GM19452 (cell line): ENCODE measurements around the gene TMEM95.
"Not testable (repeated sequence)": the region's sequence is repeated elsewhere in the genome, so short reads cannot be mapped to it uniquely, and the experiment has no call there.

Experiments used
- ATAC-seq: cut with Tn5 transposase; IDR thresholded peaks from one replicate; pipeline ENCODE4 v1.9.1; 2021; ENCODE audit not compliant: unreplicated experiment

Gene TMEM95

DNA sequence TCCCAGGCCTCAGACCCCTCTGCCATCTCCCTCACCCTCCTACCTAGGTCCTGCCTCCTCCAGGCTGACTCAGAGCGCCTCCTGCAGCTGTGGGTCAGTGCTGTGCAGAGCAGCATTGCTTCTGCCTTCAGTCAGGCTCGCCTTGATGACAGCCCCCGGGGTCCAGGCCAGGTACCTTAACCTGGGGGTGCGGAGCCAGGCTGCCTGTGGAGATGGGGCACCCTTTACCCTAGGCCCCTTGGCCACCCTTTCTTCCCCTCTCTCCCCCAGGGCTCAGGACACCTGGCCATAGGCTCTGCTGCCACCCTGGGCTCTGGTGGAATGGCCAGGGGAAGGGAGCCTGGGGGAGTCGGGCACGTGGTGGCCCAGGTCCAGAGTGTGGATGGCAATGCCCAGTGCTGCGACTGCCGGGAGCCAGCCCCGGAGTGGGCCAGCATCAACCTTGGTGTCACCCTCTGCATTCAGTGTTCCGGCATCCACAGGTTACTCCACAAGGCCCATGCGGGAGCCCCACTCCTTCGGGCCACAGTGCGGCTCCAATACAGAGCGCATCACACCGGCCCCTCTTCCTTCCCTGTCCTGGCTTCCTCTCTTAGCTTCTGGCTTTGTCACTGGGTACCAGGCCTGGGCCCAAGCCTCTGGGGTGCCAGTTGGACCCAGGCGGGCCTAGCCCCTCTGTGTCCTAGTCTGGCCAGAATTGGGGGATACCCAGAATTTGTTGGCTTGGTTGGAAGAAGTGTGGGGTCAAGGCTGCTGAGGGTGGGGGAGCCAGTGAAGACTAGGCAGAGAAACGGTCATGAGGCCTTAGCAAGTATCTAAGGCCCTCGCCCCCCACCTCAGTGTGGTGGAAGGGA lies 8.0 kb upstream of the TMEM95 start:
- no peak for ATAC-seq

DNA sequence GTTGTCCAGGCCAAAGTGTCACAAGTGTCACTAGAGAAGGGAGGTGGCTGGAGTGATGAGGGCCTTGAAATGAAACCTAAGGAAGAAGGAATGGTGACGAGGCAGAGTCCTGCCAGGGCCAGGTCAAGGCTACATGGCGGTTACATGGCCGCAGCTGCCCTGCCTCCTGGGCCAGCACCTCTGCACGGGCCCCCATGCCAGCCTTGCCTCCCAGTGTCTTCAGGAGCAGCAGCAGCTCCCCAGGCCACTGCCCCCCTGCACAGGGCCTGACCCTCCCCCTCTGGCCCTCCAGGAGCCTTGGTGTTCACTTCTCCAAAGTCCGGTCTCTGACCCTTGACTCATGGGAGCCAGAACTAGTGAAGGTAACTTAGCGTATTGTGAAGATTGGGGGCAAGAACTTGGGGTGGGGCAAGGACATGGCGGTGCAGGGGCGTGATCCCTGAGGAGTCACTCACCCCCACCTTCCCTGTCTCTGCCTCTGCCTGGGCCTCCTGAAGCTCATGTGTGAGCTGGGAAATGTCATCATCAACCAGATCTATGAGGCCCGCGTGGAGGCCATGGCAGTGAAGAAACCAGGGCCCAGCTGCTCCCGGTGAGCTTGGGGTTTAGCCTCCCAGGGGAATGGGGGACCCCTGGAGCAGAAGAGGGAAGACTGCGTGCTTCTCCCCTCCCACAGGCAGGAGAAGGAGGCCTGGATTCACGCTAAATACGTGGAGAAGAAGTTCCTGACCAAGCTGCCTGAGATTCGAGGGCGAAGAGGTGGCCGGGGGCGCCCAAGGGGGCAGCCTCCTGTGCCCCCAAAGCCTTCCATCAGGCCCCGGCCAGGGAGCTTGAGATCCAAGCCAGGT lies 7.1 kb upstream of the TMEM95 start:
- ATAC-seq = no peak

DNA sequence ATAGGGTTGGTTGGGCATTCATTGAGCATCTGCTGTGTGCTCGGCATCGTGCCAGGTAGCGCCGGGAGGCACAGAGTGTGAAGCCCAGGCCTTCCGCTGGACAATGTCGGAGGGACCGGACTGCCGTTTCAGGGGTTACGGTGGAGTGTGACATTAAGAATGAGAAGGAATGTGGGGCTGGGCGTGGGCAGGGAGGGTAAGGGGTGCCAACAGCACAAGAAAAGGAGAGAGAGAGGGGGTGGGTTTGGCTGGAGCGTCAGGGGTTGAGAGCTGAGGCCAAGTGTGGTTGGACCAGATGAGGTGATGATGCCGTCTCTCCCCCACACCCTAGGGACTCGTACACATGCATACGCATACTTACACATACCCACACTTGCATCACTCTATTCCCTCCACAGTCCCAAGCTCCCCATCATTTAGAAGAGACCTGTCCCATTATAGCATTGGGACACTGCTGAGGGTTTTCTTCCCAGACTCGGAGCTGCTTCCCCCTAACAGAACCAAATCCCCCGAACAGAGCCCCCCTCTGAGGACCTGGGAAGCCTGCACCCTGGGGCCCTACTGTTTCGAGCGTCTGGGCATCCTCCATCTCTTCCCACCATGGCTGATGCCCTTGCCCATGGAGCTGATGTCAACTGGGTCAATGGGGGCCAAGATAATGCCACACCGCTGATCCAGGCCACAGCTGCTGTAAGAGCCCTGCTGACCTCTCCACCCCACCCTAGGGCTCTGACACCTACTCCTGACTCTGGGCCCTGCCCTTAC lies 6.3 kb upstream of the TMEM95 start:
- ATAC-seq = no peak

DNA sequence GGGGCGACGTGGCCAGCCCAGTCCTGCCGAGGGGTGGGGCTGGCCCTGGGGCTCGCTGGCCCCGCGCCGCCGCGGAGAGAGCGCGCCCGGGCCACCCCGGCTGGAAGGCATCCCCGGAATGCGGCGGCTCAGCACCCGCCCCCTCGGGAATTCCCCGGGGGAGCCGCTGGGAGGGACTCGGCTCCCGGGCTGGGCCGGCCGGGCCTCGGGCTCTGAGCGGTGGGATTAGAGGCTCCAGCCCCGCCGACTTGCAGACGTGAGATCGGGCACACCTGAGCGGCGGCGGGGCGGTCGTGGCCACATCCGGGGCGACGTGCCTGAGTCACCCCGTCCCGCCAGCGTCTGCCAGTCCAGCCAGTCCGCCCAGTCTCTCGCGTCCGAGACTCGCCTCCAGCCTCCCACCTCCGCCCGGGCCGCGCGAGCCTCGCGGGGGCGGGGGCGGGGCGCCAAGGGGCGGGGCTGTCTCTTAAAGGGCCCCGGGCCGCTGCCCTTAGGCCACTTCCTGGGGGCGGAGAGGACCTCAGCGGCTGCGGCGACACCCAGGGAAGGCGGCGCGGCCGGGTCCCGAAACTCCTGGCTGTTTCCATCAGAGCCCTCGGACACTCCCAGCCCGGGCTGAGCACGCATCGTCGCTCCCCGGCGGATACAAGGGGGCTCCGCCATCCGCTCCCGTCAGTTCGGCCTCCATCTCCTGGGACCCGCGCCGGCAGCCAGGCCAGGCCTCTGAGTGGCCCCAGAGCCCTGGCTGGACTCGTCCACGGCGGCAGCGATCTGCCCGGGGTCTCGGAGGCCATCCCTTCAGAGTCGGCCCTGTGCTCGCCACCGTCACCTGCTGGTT lies 3.1 kb upstream of the TMEM95 start, which contains the start of gene KCTD11:
Gene KCTD11 (plus strand): TSS at position 498 of the 838 bp plus-strand sequence.
- ATAC-seq = peak; percentile 62

DNA sequence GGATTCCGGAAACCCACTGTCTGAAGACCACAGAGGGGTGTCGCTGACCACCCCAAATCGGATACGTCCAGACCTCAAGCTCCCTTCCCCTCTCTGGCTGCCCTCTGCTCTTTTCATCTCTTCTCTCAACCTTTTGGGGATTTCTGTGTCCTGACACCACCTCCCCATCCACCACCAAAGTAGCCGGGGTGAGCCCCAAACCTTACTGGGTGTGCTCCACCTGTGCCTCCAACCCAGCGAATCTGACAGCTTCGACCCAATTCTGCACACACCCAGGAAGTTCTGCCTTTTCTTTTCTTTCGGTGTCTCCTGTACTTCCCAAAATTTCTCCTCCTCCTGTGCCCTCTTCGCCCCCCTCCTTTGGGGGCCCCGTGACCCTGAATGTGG lies 2.5 kb upstream of the TMEM95 start:
- ATAC-seq = no peak

DNA sequence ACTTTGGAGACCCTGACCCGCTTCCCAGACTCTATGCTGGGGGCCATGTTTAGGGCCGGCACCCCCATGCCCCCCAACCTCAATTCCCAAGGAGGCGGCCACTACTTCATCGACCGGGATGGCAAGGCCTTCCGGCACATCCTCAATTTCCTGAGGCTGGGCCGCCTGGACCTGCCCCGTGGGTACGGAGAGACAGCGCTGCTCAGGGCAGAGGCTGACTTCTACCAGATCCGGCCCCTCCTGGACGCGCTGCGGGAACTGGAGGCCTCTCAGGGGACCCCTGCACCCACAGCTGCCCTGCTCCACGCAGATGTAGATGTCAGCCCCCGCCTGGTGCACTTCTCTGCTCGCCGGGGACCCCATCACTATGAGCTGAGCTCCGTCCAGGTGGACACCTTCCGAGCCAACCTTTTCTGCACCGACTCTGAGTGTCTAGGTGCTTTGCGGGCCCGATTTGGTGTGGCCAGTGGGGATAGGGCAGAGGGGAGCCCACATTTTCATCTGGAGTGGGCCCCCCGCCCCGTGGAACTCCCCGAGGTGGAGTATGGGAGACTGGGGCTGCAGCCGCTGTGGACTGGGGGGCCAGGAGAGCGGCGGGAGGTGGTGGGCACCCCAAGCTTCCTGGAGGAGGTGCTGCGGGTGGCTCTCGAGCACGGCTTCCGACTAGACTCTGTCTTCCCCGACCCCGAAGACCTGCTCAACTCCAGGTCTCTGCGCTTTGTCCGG lies 1.9 kb upstream of the TMEM95 start:
- no peak for ATAC-seq

DNA sequence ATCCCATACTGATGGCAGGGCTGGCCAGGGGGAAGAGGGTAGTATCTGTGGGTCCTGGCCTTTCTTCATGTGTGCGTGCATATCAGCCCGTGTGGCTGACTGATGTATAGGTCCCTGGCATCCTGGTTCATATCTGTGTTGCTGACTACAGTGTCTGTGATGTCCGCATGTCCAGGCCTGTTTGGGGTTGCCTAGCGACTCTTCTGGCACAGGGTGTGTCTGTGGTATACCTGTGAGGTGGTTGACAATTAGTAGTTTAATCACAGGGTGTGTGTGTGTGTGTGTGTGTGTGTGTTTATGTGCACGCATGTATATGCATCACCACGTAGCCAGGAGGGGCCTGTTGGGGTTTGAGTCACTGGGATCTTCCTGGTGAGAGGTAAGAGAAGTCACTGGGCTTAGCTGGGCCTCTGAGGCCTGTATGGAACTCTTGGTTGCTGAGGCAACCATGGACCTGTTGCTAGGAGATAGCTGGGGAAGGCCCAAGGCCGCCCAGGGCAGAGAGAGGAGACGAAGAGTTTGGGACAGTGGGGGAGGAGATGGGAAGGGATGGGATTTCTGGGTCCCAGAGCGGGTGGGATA lies 603 bp upstream of the TMEM95 start:
- ATAC-seq = no peak

DNA sequence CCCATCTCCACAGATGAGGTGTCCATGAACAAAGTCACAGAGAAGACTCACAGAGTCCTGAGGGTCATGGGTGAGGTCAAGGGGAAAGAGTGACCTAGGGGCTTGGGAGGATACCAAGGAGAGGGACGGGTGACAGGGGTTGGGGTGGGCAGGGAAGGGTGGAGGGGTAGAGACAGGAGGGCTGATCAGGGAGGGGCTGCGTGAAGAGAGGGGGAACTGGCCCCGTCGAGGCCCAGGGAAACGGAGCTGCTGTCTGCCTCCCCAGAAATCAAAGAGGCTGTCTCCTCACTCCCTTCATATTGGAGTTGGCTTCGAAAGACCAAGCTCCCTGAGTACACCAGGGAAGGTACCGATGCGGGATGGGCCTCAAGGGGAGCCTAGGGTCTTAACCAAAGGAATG lies 617 bp downstream of the TMEM95 start:
- ATAC-seq = no peak

DNA sequence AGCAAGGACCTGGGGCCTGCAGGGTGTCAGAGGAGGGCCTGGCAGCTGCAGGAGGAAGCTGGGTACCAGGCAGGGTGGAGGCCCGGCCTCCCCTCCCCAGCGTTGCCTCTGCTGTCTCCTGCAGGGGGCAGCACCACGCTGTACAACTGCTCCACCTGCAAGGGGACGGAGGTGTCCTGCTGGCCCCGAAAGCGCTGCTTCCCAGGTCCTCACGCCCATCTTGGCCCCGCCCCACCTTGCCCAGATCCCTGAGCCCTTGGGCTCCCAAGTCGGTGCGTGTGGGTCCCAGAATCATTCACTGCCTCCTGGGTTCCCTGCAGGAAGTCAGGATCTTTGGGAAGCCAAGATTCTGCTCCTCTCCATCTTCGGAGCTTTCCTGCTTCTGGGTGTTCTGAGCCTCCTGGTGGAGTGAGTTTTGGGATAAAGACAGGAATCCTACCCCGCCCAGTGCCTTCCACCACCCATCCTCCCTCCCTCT lies 1.2 kb downstream of the TMEM95 start:
- no peak for ATAC-seq

DNA sequence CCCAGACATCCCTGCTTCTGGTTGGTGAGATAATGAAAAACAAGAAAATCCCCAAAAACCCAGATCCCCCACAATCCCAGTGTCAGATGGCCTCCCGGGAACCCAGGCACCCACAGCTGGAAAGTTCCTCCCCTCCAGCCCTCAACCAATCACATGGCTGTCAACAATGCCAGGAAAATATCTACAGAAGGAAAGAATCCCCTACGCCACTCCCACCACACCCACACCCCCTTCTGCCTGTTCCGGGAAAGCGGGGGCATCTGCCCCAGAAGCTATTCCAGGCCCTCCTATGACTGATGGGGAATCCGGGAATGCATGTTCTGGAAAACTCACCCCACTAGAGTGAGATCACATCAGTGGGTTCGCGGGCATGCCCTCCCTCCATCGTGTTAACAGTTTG lies 1.8 kb downstream of the TMEM95 start:
- ATAC-seq = no peak

DNA sequence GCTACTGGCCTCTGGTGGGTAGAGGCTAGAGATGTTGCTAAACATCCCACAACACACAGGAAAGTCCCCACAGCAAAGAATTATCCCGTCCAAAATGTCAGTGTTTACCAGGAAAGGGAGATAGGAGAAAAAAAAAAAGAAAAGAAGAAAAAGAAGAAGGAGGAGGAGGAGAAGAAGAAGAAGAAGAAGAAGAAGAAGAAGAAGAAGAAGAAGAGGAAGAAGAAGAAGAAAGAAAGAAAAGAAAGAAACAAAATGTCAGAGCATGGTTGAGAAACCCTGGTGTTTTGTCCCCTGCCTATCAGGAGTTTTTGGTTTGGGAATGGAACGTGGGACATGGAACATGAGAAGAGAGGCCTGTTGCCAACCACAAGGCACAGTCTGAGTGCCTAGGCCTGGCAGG lies 2.4 kb downstream of the TMEM95 start:
- ATAC-seq = no peak

DNA sequence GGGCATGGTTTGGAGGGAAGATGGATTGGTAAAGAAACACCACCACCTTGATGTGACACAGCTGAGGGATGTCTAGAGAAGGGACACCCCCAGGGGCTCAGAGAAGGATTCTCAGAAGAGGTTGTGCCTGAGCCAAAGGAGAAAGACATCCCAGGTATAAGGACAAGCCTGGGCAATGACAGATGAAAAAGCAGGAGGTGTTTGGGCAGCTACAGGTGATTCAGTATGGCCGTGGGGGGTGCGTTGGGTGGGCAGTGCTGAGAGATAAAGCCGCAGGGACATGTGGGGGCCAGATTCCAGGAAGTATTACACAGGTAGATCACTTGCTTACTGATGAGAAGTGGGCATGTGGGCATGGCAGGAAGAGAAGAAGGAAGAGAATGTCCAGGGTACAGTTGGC lies 7.0 kb downstream of the TMEM95 start:
- ATAC-seq = no peak

DNA sequence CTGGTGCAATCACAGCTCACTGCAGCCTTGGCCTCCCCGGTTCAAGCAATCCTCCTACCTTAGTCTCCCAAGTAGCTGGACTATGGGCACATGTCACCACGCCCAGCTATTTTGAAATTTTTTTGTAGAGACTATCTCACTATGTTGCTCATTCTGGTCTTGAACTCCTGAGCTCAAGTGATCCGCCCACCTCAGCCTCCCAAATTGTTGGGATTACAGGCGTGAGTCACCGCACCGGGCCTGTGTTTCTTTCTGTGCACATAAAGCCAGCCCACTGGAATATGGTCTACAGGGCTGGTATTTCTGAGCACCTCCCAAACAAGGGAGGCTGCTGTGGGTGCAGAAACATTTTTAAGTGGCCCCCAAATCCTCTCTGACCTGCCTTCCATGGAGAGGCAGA lies 8.4 kb downstream of the TMEM95 start:
- no peak for ATAC-seq

DNA sequence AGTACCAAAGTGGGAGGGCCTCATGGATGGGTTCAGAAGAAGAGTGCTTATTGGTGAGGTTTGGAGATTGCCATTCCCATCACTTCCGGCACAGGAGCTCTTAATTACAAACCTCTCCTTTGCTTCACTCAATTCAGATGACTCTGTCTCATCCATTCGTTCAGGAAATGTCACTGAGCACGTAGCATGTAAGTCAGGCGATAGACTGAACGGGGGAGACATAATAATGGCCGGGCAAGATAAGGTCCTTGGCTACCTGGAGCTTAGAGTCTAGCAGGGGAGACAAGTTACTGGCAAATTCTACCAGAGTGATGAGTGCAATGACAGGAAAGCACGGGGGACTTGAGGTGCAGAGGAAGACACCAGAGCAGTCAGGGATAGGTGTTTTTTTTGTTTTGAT lies 11.0 kb downstream of the TMEM95 start:
- ATAC-seq = not testable (repeated sequence)

DNA sequence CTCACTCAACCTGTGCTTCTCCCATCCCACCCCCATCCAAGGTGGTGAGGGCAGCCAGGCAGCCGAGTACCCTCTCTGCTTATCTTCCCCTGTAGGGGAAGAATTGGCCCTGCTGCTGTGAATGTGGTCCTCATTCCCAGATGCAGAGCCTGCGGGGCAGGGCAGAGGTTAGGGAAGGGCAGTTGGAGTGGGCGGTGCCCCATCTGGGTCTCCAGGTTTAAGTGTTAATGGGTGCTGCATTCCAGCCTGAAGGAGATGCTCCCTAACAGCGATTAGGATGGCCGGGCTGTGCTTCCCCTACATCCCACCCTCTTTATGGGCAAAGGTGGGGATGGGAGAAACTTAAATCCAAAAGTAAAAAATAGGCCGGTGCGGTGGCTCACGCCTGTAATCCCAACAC lies 12.1 kb downstream of the TMEM95 start:
- no peak for ATAC-seq

DNA sequence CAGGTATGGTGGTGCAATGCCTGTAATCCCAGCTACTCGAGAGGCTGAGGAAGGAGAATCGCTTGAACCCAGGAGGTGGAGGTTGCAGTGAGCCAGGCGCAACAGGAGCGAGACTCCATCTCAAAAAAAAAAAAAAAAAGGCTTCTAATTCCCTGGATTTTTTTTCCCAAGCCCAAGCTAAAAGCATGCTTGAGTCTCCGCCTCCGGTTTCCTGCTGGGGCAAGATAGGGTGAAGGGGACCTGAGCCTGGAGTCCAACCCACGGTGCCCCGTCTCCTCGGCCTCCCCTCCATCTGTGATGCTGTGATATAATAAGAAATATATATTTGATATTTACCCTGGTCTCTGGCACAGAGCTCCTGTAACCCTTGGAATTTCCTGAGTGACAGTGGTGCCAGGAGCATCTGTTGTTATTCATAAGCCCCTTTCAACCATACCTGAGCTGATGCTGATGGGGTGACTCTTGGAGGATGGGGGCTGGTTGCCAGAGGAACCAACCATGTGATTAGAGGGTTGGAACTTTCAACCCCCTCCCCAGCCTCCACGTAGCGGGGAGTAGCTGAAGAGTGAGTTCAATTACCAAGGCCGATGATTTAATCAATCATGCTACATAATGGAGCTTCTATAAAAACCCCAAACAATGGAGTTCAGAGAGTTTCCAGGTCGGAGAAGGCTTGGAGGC lies 13.1 kb downstream of the TMEM95 start:
- ATAC-seq = no peak

DNA sequence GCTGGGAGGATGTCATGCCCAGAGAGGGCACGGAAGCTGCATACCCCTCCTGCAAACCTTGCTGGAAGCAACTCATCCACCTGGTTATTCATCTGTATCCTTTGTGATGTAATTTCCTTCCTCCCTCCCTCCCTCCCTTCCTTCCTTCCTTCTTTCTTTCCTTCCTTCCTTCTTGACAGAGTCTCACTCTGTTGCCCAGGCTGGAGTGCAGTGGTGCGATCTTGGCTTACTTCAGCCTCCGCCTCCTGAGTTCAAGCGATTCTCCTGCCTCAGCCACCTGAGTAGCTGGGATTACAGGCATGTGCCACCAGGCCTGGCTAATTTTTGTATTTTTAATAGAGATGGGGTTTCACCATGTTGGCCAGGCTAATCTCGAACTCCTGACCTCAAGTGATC lies 13.6 kb downstream of the TMEM95 start:
- not testable (repeated sequence) for ATAC-seq

DNA sequence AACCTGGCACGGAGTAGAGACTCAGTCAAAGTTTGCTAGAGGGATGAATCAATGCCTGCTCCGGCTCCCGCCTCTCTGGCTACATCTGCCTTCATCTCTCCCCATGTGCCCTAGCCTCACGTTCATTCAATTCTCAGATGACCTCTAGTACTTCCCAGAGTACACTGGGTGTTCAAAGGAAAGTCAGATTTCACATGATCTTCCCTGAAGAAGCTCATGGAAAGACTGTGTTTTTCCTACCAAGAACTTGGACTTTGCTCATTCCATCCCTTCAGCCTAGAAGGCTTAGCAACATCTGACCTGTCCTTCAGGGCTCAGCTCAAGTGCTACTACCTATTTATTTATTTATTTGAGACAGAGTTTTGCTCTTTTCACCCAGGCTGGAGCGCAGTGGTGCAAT lies 14.9 kb downstream of the TMEM95 start:
- no peak for ATAC-seq

DNA sequence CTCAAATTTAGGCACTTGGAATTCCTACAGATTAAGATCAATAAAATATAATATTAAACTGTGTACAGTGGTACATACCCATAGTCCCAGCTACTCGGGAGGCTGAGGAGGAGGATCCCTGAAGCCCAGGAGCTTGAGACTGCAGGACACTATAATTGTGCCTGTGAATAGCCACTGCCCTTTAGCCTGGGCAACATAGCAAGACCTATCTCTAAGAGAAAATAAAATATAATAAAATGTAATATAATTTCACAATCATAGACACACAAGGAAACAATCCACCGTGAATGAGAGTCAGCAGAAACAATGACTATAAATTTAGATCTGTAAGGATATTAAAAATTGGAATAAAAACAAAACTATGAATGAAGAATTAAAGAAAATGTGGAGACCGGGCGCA lies 15.9 kb downstream of the TMEM95 start:
- ATAC-seq = no peak
